Muscle of back (tissue), 11 donors: ENCODE results near the gene CNOT2. TPM values are rescaled to one million over a fixed set of nuclear protein-coding genes. Genes with fewer than 3 reads are reported as not detected.
A peak's percentile ranks its signal among the peaks of the same experiment; 100 is the strongest.
"Not testable (repeated sequence)": the region's sequence is repeated elsewhere in the genome, so short reads cannot be mapped to it uniquely, and the experiment has no call there.

Source experiments
- DNase-seq, 3 donors: peaks; one replicate each; pipeline versions ENCODE4 v3.0.0 to v3.0.0-alpha.2; 2013
- polyA plus RNA-seq, 10 donors: library from polyadenylated mRNA; unstranded; fragments of 120-200 nt; gene quantifications; one replicate each; pipeline ENCODE4 v1.2.1, GENCODE V29; 2013; ENCODE audit not compliant: insufficient read length in 10 of 10

CNOT2 gene
- polyA plus RNA-seq, 10 donors: 66.3 to 93.6 (median 79.5) TPM

DNA sequence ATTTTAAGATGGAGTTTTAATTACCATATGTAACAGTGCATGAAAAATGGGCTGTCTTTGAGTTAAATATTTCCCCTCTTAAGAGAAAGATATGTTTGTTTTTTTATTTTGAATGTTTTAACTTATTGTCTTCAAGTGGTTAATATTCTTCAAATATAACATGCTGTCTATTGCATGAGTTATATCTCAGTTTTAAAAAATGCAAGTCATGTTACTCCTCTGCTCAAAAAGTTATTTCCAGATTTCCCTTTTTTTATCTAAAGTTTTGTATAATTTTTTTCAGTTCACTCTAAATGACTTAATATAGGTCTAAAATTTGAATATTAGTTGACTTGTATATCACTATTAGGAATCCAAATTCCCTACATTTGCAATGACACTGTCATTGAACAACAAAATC, 117.0 kb downstream of the CNOT2 start:
- DNase-seq: no peak

GRCh38 chr12:70364695-70365397, 121.6 kb downstream of the CNOT2 start:
- DNase-seq: no peak

GRCh38 chr12:70365398-70365647, 122.1 kb downstream of the CNOT2 start:
- peak in 1 of 3 donors; percentile 14 for DNase-seq

DNA sequence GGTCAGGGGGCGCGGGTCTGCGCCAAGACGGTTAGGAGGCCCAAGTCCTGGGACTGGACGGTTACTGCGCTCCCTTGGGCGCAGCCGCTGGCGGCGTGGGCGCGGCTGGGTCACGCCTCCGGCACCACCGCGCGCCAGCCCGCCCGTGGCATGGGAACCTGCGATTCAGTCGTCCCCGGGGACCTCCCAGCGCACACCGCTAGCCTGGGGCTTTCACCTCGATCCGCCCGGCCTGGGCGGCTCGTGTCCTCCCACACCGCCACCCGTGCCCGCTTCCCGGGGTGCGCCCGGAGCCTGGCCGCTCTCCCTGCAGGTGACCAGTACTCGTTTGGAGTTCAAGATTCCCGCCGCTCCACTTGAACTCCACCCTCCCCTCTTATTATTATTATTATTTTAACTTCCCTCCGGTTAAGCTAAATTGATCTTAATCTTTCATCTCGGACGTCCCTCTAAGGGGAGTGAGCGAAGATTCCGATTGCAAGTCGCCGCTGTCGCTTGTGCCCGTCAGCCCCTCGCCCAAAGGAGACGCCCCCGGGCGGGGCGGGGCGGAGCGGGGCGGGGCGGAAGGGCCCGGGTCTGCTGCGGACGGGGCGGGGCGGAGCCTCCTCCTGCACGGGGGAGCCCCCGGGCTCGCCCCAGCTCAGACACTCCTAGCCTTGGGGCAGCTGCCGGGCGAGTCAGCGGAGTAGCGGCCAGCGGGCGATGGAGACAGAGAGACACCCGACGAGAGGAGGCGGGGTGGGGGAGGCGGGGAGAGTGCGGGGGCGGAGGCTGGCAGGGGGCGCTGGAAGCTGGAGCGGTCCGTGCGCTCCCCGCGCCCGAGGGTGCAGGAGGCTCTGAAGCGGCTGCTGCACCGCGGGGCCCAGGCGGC, 122.7 kb downstream of the CNOT2 start, which contains the start of gene KCNMB4:
KCNMB4 (plus strand) TSS at position 643 of the 871 bp plus-strand sequence. CDS start 445 bp downstream, outside the sequence.
- peak; percentile 54 to 90 (median 75) for DNase-seq

GRCh38 chr12:70366581-70367257, 123.5 kb downstream of the CNOT2 start:
- DNase-seq: peak; percentile 14 to 84 (median 38)

- DNase-seq: peak; percentile 13 to 70 (median 32)
Measured at GRCh38 chr12:70367258-70368141, 124.3 kb downstream of the CNOT2 start.

GRCh38 chr12:70372881-70373280, 129.6 kb downstream of the CNOT2 start:
- DNase-seq: no peak

GRCh38 chr12:70379846-70380245, 136.6 kb downstream of the CNOT2 start:
- DNase-seq: no peak

GRCh38 chr12:70383484-70383883, 140.3 kb downstream of the CNOT2 start:
- no peak for DNase-seq

- no peak for DNase-seq
Measured at GRCh38 chr12:70383886-70384285, 140.7 kb downstream of the CNOT2 start.

- no peak for DNase-seq
Measured at GRCh38 chr12:70386771-70387170, 143.5 kb downstream of the CNOT2 start.

DNA sequence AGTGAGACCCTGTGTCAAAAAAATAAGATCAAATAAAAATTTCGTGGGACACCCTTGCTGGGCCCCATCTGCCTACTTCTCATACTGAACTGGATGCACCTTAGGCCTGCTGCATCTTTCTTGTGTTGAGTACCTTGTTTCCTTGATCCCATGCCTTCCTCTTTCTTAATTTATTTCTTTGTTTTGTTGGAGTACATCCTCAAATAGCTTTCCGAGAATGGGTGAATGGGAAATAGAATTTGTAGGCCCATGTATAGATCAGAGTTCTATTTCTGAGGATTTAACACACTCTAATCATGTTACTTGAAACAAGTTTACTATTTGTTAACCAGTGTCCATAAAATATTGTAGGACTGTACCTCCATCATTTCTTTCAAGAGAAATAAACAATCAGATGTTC, 146.4 kb downstream of the CNOT2 start:
- DNase-seq: no peak

- DNase-seq: not testable (repeated sequence)
Measured at GRCh38 chr12:70392631-70393030, 149.4 kb downstream of the CNOT2 start.

DNA sequence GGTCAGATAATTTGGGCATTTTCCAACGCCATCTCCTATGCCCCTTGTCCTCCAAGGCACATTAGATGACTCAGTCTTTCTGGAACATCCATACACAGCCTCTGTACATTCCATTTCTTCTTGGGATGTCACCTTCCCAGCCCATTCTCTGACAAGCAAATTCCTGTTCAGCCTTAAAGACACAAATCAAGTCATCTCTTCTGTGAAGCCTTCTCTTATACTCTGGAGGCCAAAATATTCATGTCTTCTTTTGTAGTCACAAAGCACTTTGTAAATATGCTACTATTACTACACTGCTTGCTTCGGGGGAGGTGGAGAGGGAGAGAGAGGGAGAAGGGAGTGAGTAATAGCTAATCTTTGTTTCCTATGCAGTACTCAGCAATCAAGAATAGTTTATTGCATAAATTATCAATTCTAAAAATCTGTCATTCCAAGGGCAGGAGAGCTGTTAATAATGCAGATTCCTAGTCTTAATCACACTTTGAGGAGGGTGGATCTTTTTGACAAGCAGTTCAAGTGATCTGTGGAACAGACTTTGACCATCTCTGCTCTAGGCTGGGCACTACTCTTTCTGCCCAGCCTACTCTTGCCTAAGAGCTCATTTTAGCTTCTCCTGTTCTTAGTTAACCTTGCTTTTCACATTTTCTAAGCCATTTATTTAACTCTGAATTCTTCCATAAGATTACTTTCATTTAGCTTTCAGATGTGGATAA, 150.7 kb downstream of the CNOT2 start:
- DNase-seq: peak in 1 of 3 donors; percentile 59

DNA sequence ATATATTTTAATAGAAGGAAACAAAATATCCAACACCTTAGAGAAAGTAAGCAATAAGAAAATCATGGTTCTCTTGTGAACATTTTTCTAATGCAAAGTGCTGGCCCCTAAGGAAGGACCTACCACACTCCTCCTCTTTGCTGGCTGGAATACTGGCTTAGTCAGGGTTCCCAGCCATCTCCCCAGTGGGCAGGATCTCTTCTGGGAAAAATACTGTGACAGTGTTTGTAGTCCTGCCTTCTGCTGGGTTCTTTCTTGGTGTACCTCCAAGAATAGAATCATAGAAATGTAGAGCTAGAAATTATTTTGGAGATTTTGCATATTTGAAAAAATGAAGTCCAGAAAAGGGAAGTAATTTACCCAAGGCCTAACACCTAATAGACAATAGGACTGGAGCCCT, 154.8 kb downstream of the CNOT2 start:
- DNase-seq: no peak

- DNase-seq: no peak
Measured at GRCh38 chr12:70398862-70399261, 155.6 kb downstream of the CNOT2 start.

- no peak for DNase-seq
Measured at GRCh38 chr12:70399311-70399710, 156.1 kb downstream of the CNOT2 start.

DNA sequence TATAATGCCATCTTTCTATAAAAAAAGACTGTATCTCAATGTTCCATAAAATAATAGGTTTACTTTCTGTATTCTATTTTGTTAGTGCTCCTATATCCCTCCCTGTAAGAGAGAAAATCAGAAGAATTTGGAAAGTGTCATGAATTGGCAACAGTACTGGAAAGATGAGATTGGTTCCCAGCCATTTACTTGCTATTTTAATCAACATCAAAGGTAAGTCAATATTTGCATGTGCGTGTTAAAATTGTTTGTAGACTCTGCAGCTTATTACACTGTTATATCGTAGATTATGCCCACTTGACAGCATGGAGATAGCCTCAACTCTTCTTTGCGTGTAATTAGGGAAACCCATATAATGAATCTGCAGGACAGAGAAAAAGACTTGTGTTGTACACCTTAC, 156.9 kb downstream of the CNOT2 start:
- no peak for DNase-seq

GRCh38 chr12:70402597-70402996, 159.4 kb downstream of the CNOT2 start:
- DNase-seq: peak in 2 of 3 donors; percentile 3 to 6

- no peak for DNase-seq
Measured at GRCh38 chr12:70403826-70404225, 160.6 kb downstream of the CNOT2 start.
